H1 (cell line): ENCODE measurements around the gene LCT. TPM values are rescaled to one million over a fixed set of nuclear protein-coding genes. Genes with fewer than 3 reads are reported as not detected.

ENCODE experiments used
- CHD1 ChIP-seq: IDR thresholded peaks from 2 replicates; pipeline ENCODE4 v1.6.1; 2012; ENCODE audit warnings: low read depth, low read length, improper control_type of control experiment
- CHD7 ChIP-seq: fragments of 300-600 bp; sonication (generic); IDR thresholded peaks from 2 replicates; pipeline ENCODE4 v1.7.1; 2012; ENCODE audit warnings: low read length, moderate library complexity, mild to moderate bottlenecking, inconsistent platforms; ENCODE audit not compliant: insufficient replicate concordance
- KDM4A ChIP-seq: IDR thresholded peaks from one replicate; pipeline ENCODE4 v1.7.1; 2012; ENCODE audit warnings: low read depth, mild to moderate bottlenecking, moderate library complexity, low read length, inconsistent platforms; ENCODE audit not compliant: severe bottlenecking
- MAX ChIP-seq: IDR thresholded peaks from 2 replicates; pipeline ENCODE4 v1.6.1; 2012; ENCODE audit warnings: inconsistent platforms
- POLR2AphosphoS5 ChIP-seq: IDR thresholded peaks from 2 replicates; pipeline ENCODE4 v1.6.1; 2011; ENCODE audit warnings: low read depth, low read length
- RNF2 ChIP-seq: fragments of 200-900, 300-1000 bp; sonication (generic); IDR thresholded peaks from 2 replicates; pipeline ENCODE4 v1.7.1; 2016; ENCODE audit warnings: borderline replicate concordance, low read depth, mild to moderate bottlenecking, antibody characterized with exemption, low read length; ENCODE audit not compliant: poor library complexity, severe bottlenecking; ENCODE audit errors: missing control alignments
- polyA plus RNA-seq, 7 experiments: library from polyadenylated mRNA; depleted of rRNA in 3 of 7; stranded (reverse) in 5 of 7; unstranded in 2 of 7; fragments of >200 nt in 5 of 7; fragments of 200-250 nt in 2 of 7; gene quantifications; 1 replicate in 5 of 7; 2 replicates in 1 of 7; 4 replicates in 1 of 7; pipeline versions ENCODE4 v1.2.1 to v1.2.3, GENCODE V29; 2011 to 2013; ENCODE audit warnings: missing spikeins in 2 of 7, mixed read lengths in 2 of 7
- total RNA-seq: library from RNA; stranded (reverse); fragmentation: NEBNext Ultra II Directional; extraction: Animal tissue kit (Norgen Biotek cat#: 25700); gene quantifications from 2 replicates; pipeline ENCODE4 v1.2.1, GENCODE V29; 2021

Gene LCT
- total and polyA plus RNA-seq, 2 of the 8 experiments (the other 6 are each of a cell fraction or from before 2014, with no cell fraction given): 0.06 TPM; not detected in 1

- TF ChIP-seq MAX: peak; percentile 95
- peak; percentile 92 for TF ChIP-seq KDM4A
- peak; percentile 63 for TF ChIP-seq POLR2AphosphoS5
- TF ChIP-seq RNF2: no peak
- TF ChIP-seq CHD1: no peak
- TF ChIP-seq CHD7: no peak
Measured at GRCh38 chr2:135876066-135876711, 39.2 kb upstream of the LCT start, which contains the start of gene MCM6 (continued).
